Natural killer cell (primary cell): Measurements from ENCODE around the gene TMC2. TPM values are rescaled to one million over a fixed set of nuclear protein-coding genes. Genes with fewer than 3 reads are reported as not detected.

Experiments
- ATAC-seq, 3 donors: fragments of 150-1000 bp in 2 of 3; fragments of 200-7000 bp in 1 of 3; cut with Tn5 transposase; 1 replicate in 1 of 3; 2 replicates in 2 of 3; pipeline ENCODE4 v1.10.0; 2021; ENCODE audit warnings: mild to moderate bottlenecking in 2 of 3, moderate library complexity in 2 of 3
- DNase-seq, 2 donors: peaks; one replicate each; pipeline versions ENCODE4 v3.0.0 to v3.0.0-alpha.2; 2013 to 2021; ENCODE audit warnings: mixed read lengths in 1 of 2
- H3K27ac ChIP-seq: one replicate; pipeline ENCODE4 v1.5.1; 2013; ENCODE audit warnings: mild to moderate bottlenecking, low read length
- H3K27me3 ChIP-seq: one replicate; pipeline ENCODE4 v1.6.1; 2013; ENCODE audit warnings: low read length; ENCODE audit not compliant: control insufficient read depth, insufficient read depth
- H3K36me3 ChIP-seq: one replicate; pipeline ENCODE4 v1.6.1; 2013; ENCODE audit warnings: low read length; ENCODE audit not compliant: control insufficient read depth, insufficient read depth
- H3K4me1 ChIP-seq: one replicate; pipeline ENCODE4 v1.6.1; 2013; ENCODE audit warnings: low read length; ENCODE audit not compliant: control insufficient read depth, insufficient read depth
- H3K4me3 ChIP-seq: one replicate; pipeline ENCODE4 v1.5.1; 2013; ENCODE audit warnings: low read length
- H3K9me3 ChIP-seq: one replicate; pipeline ENCODE4 v1.6.1; 2013; ENCODE audit warnings: low read length; ENCODE audit not compliant: control insufficient read depth, insufficient read depth
- H3K27ac Mint-ChIP-seq, 2 donors: one replicate each; pipeline ENCODE4 v1.8.0; 2022; ENCODE audit warnings: mild to moderate bottlenecking in 2 of 2, mixed read lengths in 2 of 2, moderate library complexity in 1 of 2
- H3K27me3 Mint-ChIP-seq, 2 donors: one replicate each; pipeline ENCODE4 v1.8.0; 2022; ENCODE audit warnings: low read depth in 2 of 2, mixed read lengths in 2 of 2
- H3K36me3 Mint-ChIP-seq: one replicate; pipeline ENCODE4 v1.8.0; 2022; ENCODE audit warnings: mixed read lengths
- H3K4me1 Mint-ChIP-seq, 2 donors: one replicate each; pipeline ENCODE4 v1.8.0; 2022; ENCODE audit warnings: mixed read lengths in 2 of 2
- H3K4me3 Mint-ChIP-seq: one replicate; pipeline ENCODE4 v1.8.0; 2022; ENCODE audit warnings: mild to moderate bottlenecking, moderate library complexity, mixed read lengths
- H3K9me3 Mint-ChIP-seq, 2 donors: one replicate each; pipeline ENCODE4 v1.8.0; 2022; ENCODE audit warnings: mixed read lengths in 2 of 2
- CTCF ChIP-seq: fragments of 200-600 bp; IDR thresholded peaks from one replicate; pipeline ENCODE4 v1.8.0; 2022; ENCODE audit warnings: antibody characterized with exemption
- WGBS: methylation state at CpG from one replicate; pipeline ENCODE4 v1.1.7; 2013; ENCODE audit warnings: missing lambda C conversion rate; ENCODE audit not compliant: insufficient coverage; 5-methylcytosine and 5-hydroxymethylcytosine counted together
- intact Hi-C: fragments of 100-400 bp; cut with micrococcal nuclease; formaldehyde crosslinking; loops from one replicate; pipeline ENCODE4 v1.14.2; 2022
- total RNA-seq, 4 donors: library from RNA; stranded (reverse); fragments of 120-200 nt in 1 of 4; gene quantifications; one replicate each; pipeline versions ENCODE4 v1.2.3 to v1.2.4, GENCODE V29; 2013 to 2022

TMC2 gene
- total RNA-seq, 3 donors from 2014 or later (not counting 1 experiment from before 2014, with no cell fraction given) = 0.94 to 1.3 TPM; not detected in 1

GRCh38 chr20:2656471-2657117 is 120.2 kb downstream of the TMC2 start:
- Histone ChIP-seq H3K9me3 (no peaks in the 10 kb centered on the region), H3K4me3 (no peak overlapping the region), H3K27ac (no peak overlapping the region), H3K27me3 (no peaks in the 10 kb centered on the region), H3K36me3 (peaks cover 72% of the 10 kb centered on the region), H3K4me1 (peaks cover 23% of the 10 kb centered on the region)
- 97% methylated on average over 12 of the region's 12 CpGs for WGBS
- Mint-ChIP-seq H3K4me1 (peaks cover 25% of the 10 kb centered on the region in 2 donors), H3K4me3 (no peak overlapping the region), H3K36me3 (peaks cover 22% of the 10 kb centered on the region), H3K27ac (peak overlapping the region in 1 of 2 donors; percentile 10), H3K9me3 (no peaks in the 10 kb centered on the region), H3K27me3 (no peaks in the 10 kb centered on the region)
- ATAC-seq (no peak), DNase-seq (no peak)
- no peak for TF ChIP-seq CTCF
- intact Hi-C loops = no loop called here

- intact Hi-C loops = no loop called here
Observed at GRCh38 chr20:2657241-2657640, 120.9 kb downstream of the TMC2 start.

GRCh38 chr20:2657674-2658073 is 121.3 kb downstream of the TMC2 start:
- H3K9me3 ChIP-seq = no peaks in the 10 kb centered on the region
- H3K36me3 Mint-ChIP-seq = peaks cover 27% of the 10 kb centered on the region
- peaks cover 23 to 28% of the 10 kb centered on the region in 2 donors for H3K4me1 Mint-ChIP-seq
- peaks cover 20% of the 10 kb centered on the region for H3K4me1 ChIP-seq
- no peaks in the 10 kb centered on the region for H3K9me3 Mint-ChIP-seq
- no peak for TF ChIP-seq CTCF
- no peak overlapping the region for H3K4me3 ChIP-seq
- no peaks in the 10 kb centered on the region for H3K27me3 ChIP-seq
- H3K27ac Mint-ChIP-seq = no peak overlapping the region
- peaks cover 80% of the 10 kb centered on the region for H3K36me3 ChIP-seq
- H3K27ac ChIP-seq = no peak overlapping the region
- H3K27me3 Mint-ChIP-seq = no peaks in the 10 kb centered on the region
- intact Hi-C loops = no loop called here
- H3K4me3 Mint-ChIP-seq = no peak overlapping the region
- no peak for ATAC-seq
- no peak for DNase-seq
- WGBS = 94% methylated on average over 5 of the region's 5 CpGs

More at GRCh38 chr20:2657241-2657640, 120.9 kb downstream of the TMC2 start:
- Histone ChIP-seq H3K4me1 (peaks cover 20% of the 10 kb centered on the region), H3K27me3 (no peaks in the 10 kb centered on the region), H3K4me3 (no peak overlapping the region), H3K36me3 (peaks cover 78% of the 10 kb centered on the region), H3K27ac (no peak overlapping the region), H3K9me3 (no peaks in the 10 kb centered on the region)
- H3K4me3 Mint-ChIP-seq = no peak overlapping the region
- peaks cover 27% of the 10 kb centered on the region for H3K36me3 Mint-ChIP-seq
- 85% methylated on average over 5 of the region's 5 CpGs for WGBS
- TF ChIP-seq CTCF = no peak
- DNase-seq (no peak), ATAC-seq (no peak)
- peaks cover 23 to 28% of the 10 kb centered on the region in 2 donors for H3K4me1 Mint-ChIP-seq
- H3K27ac Mint-ChIP-seq = peak overlapping the region in 1 of 2 donors; percentile 10
- no peaks in the 10 kb centered on the region for H3K9me3 Mint-ChIP-seq
- no peaks in the 10 kb centered on the region for H3K27me3 Mint-ChIP-seq
